Sciatic nerve (tissue), 2 donors: ENCODE data around the gene SRGAP2B. TPM values are rescaled to one million over a fixed set of nuclear protein-coding genes. Genes with fewer than 3 reads are reported as not detected.
"Not testable (repeated sequence)": the region's sequence is repeated elsewhere in the genome, so short reads cannot be mapped to it uniquely, and the experiment has no call there.

Experiments
- ATAC-seq: fragments of 200-7000 bp; cut with Tn5 transposase; one replicate; pipeline ENCODE4 v1.9.1; 2020; ENCODE audit warnings: mild to moderate bottlenecking, moderate library complexity
- DNase-seq: peaks from one replicate; pipeline ENCODE4 v3.0.0-alpha.2; 2020; ENCODE audit warnings: low spot score
- intact Hi-C: fragments of 100-400 bp; cut with DNase I; formaldehyde crosslinking; loops from one replicate; pipeline ENCODE4 v1.14.2; 2022
- total RNA-seq: library from RNA; stranded (reverse); fragmentation: NEBNext Ultra II Directional; extraction: Animal tissue kit (Norgen Biotek cat#: 25700); gene quantifications from one replicate; pipeline ENCODE4 v1.2.1, GENCODE V29; 2021
- donor health status: DM: no; HTN: no; CAD: no.
- donor health status: DM: no; HTN: no; CAD: no.

SRGAP2B gene
- 89.4 TPM for total RNA-seq

DNA sequence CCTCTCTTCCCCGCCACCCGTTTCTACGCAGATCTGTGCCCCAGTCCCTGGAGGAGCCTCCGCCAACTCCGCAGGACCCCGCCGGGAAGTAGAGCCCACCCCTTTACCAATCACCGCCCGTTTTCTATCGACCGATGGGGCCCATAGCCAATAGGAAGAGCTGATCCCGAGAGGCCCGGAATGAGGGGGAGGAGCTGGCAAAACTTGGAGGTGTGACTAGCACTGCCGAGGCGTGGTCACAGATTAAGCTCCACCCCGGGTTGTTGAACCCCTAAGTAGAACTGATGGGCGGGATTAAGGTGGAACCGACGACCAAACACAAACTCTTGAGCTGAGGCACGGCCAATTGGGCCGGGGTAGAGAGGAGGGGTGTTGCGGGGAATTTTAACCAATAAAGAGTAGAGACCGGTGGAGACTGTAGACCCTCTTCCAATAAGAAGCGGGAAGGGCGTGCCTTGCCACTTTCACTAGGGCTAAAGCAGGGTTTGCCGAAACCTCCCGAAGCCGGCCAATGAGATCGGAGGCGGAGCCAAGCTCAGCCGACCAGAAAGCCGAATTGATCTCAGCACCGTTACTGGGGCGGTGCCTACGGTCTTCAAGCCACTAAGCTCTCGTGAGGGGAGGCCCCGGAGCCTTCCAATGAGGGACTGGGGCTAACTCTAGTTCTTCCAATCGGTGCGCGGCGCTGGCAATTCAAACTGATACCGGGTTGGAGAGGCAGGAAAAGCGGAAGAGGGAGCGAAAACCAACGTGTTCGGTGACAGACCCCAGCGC is at the start of gene SRGAP2B, which contains the start of gene FAM72D:
Gene SRGAP2B (minus strand): TSS at position 45 of the 774 bp plus-strand sequence. CDS start 2,427 bp downstream, outside the sequence.
Gene FAM72D (plus strand): TSS at position 691 of the 774 bp plus-strand sequence. CDS start 874 bp downstream, outside the sequence.
- DNase-seq, intact Hi-C loops: not testable (repeated sequence)
- peak; percentile 93 for ATAC-seq

DNA sequence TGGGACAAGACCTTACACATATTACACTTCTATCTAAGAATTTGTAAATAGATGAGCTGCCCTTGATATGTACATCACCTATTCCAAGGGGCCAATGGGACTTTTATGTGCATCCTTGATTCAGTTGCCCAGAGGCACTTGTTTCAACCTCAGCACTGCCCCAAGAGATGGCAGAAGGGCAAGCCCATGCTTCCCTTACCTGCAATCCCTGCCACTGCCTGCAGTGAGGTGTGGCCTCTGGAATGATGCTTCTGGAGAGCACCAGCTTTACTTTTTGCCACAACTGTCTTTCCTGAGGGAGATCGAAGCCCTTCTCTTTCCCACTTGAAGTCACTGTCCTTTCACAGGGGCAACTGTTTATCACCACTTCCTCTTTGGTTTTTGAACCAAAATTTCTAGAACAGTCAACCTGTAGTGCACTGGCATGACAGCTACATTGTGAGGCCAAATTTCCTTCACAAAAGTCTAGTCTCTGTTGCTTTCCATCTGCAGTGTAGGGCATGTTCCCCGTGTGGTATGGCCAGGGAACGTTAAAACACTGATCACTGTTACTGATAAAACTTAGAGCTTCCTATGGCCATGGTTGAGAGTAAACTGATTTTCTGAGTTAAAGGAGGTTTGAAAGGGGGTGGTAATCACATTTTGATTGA is 49.3 kb upstream of the SRGAP2B start:
- ATAC-seq, intact Hi-C loops, DNase-seq: not testable (repeated sequence)

DNA sequence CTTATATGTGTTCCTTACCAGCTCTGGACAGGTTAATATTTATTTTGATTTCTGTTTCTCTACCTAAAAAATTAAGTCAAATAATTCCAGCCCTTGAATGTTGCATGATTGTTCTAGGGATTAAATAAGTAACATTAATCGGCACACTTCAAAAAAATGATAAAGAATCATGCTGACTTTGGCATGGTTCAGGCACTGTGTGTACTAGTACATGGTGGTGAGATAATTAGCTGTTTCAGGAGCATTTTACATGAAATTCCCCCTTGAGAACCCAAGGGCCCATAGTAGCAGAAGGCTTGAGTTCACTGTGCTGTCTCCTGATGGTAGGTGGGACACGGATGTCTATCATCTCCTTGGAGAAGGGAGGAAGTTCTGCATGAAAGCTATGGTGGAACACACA is 45.4 kb upstream of the SRGAP2B start:
- ATAC-seq, intact Hi-C loops, DNase-seq: not testable (repeated sequence)

DNA sequence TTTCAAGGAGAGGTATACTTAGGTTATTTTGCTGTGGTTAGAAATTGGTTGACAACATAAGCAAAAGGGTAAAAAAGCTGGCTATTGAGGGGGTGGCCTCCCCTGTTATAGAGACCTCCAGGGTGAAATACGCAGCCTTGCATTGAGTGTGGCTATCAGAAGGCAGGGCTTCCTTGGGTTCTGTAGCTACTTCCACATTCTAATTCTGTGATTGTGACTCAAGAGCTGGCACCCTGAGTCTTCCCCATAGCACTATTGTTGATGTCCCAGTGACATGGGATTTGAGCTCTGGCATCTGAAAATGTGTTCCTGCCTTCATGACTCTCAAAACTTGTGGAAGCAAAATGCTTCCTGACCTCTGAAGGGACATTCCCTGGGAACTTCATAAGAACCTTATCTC is 39.3 kb upstream of the SRGAP2B start:
- ATAC-seq = peak; percentile 69
- intact Hi-C loops, DNase-seq: not testable (repeated sequence)

DNA sequence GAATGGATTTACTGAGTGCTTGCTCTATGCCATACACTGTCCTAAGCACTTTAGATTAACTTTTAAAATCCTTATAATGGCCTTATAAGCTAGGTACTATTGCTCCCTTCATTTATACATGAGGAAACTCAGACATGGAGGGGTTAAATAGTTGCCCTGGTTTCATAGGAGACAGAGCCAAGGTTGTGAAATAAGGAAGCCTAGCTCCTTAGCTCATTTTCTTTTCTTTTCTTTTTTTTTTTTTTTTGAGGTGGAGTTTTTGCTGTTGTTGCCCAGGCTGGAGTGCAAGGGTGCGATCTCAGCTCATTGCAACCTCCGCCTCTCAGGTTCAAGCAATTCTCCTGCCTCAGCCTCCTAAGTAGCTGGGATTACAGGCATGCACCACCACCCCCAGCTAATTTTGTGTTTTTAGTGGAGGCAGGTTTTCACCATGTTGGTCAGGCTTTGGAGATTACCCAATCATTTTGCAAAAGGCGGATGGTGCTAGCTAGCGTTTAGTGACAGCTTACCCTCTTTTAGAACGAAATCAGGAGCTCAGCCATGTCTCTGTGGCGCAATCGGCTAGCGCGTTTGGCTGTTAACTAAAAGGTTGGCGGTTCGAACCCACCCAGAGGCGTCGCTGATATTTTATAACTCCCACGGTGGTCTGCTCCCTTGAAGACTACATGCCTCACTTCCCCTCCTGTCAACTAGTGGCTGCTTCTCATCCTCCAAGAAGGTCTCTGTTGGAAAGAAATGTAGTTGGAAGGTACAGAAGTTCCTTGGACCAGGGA is 33.8 kb upstream of the SRGAP2B start:
- intact Hi-C loops, DNase-seq: not testable (repeated sequence)
- ATAC-seq = peak; percentile 75

DNA sequence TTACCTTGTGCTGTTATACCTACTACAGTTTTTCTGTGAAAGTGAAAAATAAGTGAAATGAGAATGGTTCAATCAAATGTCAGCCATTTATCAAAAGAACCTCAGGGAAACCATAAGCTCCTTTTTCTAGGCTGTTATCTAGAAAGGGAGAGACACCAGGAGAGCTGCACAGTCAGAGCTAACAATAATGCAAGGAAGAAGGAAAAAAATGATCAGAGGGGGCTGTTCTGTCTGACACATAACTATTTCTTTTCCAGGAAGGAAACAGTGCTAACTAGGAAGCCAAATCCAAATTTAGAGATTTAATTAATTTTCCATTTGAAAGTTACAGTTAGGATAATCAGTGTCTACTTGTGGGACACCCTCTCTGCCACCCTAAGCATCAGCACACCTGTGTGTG is 32.0 kb upstream of the SRGAP2B start:
- DNase-seq, intact Hi-C loops, ATAC-seq: not testable (repeated sequence)

DNA sequence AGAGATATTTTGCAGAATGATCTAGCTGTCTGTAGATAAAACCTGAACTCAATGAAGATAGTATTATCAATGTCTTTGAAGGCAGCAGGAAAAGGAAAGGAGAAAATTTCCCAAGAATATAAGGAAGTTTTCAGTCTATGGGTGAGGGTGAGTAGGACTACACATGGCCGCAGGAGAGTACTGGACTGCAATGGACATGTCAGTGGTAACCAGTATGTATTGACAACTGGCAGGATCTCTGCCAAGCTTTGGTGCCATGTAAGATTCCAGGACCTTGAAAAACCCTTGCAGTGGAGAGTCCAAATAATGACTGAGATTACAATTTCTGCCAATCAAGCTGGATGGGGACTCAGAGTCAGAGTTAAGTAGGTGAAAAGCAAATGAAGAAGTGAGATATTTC is 30.0 kb upstream of the SRGAP2B start:
- ATAC-seq, DNase-seq, intact Hi-C loops: not testable (repeated sequence)

DNA sequence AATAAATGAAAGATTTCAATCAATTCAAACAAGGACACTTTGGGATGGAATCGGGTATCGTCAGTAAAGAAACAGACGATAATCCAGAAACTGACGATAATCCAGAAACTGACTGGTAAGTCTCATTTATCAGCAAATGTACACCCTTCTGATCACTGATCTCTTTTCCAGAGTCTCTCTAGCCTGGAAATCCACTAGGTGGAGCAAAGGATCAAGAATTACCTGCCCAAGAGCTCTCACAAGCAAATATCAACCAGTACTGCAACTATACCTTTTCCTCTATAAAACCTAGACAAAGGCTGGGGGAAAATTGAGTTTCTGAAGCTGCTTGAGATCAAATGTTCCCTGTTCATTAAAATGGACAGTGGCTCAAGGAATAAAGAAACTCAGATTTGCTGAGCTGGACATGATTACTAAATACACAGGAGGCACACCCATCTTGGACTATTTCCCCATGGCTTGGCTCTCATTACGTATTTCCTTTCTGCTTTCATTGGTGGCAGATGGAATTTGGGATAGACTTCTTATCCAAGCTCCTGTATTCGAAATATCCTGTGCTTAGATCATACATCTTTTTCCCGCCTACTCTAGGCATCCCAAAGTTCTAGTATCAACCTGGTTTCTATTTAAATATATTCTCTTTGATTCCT is 29.0 kb upstream of the SRGAP2B start:
- peak; percentile 69 for ATAC-seq
- intact Hi-C loops, DNase-seq: not testable (repeated sequence)

DNA sequence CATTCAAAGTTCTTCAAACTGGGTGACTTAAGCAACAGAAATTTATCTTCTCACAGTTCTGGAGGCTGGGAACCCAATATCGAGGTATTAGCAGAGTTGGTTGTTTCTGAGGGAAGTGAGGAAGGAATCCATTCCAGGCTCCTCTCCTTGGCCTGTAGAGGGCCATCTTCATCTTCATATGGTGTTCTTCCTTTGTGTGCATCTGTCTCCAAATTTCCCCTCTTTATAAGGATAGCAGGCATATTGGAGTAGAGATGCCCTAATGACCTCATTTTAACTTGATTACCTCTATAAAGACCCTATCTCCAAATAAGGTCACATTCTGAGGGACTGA is 27.9 kb upstream of the SRGAP2B start:
- DNase-seq, intact Hi-C loops: not testable (repeated sequence)
- ATAC-seq = peak; percentile 66

DNA sequence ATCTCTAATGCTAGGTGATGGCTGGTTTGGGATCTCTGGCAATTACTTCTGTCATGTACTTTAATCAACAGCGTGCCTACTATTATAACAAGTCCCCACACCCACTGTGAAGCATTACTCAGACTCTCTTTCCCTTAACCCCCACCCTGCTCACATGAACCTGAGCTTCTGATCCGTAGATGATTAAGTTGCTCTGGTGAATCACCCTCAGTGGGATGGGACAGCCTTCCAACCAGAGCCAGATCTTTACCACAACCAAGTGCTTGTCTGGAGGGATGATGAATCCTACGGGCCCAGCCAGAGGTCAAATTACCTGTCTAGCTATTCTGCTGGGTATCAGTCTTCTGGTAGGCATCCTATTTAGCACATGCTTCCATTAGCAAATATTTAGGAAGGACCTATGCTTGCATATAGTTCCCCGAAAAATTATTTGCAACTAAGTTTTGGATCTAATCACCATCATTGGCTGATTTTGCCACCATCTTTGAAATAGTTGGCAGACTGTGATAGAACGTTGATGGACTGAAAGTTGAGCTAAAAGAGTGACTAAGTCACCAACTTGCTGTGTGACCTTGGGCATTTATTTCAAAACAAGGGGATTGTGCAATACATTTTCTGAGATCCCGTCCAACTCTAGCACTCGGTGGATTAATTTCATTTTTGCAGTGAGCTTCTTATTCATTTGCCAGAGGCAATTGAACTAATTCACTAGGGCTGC is 27.4 kb upstream of the SRGAP2B start:
- ATAC-seq = peak; percentile 84
- DNase-seq, intact Hi-C loops: not testable (repeated sequence)

DNA sequence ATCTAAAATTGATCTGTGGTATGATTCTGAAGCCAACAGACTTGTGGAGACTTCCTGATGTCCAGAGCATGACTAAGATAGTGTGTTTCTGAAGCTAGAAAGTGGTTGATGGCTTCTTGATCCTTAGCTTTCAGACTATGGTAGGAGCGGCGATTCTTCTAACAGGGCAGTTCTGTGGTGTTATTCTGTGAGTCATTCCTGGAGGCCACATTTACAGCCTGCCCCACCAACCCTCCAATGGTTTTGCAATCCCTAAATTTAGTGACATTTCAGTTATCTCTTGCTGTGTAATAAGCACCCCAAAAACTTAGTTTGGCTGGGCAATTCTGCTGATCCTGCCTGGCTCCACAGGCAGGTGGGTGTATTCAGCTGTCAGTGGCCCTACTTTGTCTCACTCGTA is 24.7 kb upstream of the SRGAP2B start:
- ATAC-seq, intact Hi-C loops, DNase-seq: not testable (repeated sequence)

DNA sequence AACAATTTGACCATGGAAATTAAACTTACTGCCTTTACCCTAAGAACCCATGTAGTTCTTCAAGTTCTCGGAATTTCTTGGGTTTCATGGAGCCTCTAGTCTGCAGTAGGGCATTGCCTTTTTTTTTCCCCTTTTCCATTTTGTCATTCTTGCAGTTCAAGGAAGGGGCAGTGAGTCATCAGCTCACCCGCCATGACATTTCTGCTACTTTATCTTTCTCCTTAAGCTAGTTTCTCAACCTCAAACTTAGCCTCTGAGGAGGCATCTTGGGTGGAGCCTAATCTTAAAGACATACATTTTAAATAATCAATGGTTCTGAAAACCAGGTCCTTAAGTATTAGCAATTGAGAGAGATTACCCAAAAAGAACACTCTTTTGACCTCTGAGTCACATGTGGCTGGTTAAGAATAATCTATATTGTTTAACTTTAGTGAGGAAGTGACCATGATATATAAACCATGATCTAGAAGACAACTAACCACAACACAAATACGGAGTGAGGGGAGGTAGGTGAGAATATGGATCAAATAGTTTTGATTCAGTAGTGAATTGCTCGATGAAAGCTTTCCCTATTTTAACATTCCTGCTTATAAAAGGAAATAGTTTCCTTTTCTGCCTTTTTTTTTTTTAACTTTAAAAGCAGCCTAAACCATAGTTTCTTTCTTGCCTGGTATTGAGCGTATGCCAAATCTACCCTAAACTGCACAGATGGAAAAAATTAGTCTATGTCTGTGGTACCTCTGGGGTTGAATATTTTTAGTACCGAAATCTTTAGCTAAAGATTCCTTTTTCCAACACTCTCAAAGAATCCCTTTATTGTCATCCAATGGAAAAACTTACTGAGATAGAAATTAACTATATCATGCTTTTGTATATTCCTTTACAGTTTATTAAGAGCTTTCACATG is 20.7 kb upstream of the SRGAP2B start:
- ATAC-seq = peak; percentile 55
- DNase-seq, intact Hi-C loops: not testable (repeated sequence)

DNA sequence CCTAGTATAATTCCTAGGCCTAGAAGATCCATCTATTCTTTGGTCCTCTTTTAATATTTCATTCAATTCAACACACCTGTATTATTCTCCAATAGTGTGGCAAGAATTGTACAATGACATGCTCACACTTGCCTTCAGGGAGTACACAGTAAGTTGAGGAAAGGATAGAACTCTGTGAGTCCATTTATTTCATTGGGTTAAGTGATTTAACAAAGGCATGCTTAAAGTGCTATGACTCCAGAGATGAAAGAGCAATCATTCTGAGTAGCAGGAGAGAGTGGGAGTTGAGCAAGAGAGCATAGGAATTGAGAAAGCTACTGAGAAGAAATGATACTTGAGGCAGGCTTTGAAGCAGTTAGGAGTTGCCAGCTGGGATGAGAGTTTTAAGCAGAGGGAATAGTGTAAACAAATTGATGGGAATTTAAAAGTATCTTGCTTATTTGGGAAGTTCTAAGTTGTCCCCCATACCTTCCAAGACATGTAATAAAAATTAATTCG is 19.5 kb upstream of the SRGAP2B start:
- DNase-seq, intact Hi-C loops: not testable (repeated sequence)
- ATAC-seq = peak; percentile 26

DNA sequence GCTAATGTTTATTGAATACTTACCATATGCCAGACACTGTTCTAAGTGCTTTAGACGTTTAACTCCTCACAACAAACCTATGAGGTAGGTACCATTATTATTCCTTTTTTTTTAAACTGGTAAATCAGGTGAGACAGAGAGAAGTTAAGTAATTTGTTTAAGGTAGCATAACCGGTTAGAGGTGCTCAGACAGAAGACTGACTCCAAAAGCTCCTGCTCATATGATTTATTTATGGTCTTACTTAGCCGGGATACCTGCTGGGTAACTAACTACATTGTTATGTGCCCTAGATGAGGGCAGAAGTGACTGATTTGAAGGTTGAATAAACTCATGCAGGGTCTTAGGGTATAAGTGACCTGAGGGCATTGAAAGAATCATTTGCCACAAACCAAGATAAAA is 17.6 kb upstream of the SRGAP2B start:
- intact Hi-C loops, DNase-seq, ATAC-seq: not testable (repeated sequence)

DNA sequence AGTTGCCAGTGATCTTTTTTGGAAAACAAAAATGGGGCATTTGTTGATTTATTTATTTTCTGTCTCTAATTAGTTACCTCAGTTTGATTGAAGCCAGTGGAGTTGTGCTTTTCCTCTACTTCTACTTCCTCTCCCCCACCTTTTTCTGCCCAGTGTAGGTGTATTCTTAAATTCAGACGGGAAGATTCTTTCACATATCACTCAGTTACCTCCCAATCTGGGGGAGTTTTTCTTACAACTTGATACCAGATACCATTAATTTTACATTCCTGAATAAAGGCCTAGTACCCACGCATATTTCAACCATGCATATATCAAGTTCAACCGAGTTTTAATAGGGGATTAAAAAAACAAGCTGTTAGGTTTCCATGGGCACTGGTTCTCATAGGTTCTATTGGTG is 16.5 kb upstream of the SRGAP2B start:
- not testable (repeated sequence) for DNase-seq

DNA sequence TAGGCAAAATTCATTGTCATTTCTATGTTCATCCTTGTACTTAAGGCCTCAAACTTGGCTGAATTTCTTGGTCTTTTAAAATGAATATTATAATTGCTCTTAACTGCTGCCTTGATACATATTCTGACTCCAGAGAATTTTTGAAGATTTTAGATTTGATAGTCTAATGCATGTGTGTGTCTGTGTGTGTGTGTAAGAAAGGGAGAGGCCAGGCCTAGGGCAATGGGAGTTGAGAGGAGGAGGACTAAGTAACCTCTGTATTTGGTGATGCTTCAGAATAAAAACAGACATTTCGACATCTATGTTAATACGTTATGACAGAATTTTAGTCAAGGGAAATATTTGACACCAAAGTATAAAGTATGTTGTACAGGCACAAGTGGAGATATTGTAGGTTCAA is 8.2 kb upstream of the SRGAP2B start:
- ATAC-seq, intact Hi-C loops, DNase-seq: not testable (repeated sequence)

More for the DNA sequence above, 16.5 kb upstream of the SRGAP2B start:
- intact Hi-C loops, ATAC-seq: not testable (repeated sequence)

DNA sequence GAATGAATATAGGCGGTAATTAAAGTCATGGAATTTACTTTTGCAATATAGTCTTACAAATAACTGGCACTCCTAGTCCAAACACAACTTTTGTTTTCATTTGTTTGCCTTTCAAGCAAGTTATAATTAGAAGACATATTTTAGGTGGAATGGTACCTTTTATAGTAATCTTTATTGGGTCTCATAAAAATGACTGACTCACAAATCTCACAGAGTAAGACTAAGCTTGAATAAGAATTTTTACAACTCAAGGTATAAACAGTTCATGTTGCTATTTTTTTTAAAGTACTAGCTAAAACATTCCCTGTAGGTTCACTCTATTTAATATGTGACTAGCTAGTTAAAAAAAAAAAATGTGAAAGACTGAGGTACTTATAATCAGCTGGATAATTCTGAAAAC is 6.6 kb upstream of the SRGAP2B start:
- intact Hi-C loops, ATAC-seq, DNase-seq: not testable (repeated sequence)
